HEK293T (cell line): Measurements from ENCODE around the gene ZNF273.

Experiments
- CTCF ChIA-PET: fragments of 350-600 bp; formaldehyde crosslinking; extraction: SDS; loops from one replicate; lab custom pipeline; 2021; ENCODE audit warnings: antibody characterized with exemption, inconsistent platforms; lab: Yijun Ruan, JAX
- POLR2A ChIA-PET: fragments of 350-600 bp; formaldehyde crosslinking; extraction: SDS; loops from one replicate; lab custom pipeline; 2020; ENCODE audit warnings: antibody characterized with exemption, inconsistent platforms; lab: Yijun Ruan, JAX
- DNase-seq: peaks from one replicate; pipeline ENCODE4 v3.0.0; 2012; ENCODE audit warnings: mixed read lengths; ENCODE audit errors: extremely low spot score
- ARNT ChIP-seq: fragments of 450-650 bp; IDR thresholded peaks from 2 replicates; pipeline ENCODE4 v1.6.1; 2017; ENCODE audit warnings: mild to moderate bottlenecking
- BHLHE40 ChIP-seq: fragments of 450-650 bp; IDR thresholded peaks from 2 replicates; pipeline ENCODE4 v1.6.1; 2016; ENCODE audit warnings: mild to moderate bottlenecking, moderate library complexity, borderline replicate concordance
- CTBP1 ChIP-seq: fragments of 450-650 bp; IDR thresholded peaks from 2 replicates; pipeline ENCODE4 v1.6.1; 2016; ENCODE audit warnings: borderline replicate concordance
- ELF4 ChIP-seq: fragments of 450-650 bp; IDR thresholded peaks from 2 replicates; pipeline ENCODE4 v1.6.1; 2017; ENCODE audit warnings: antibody characterized with exemption
- FOXA1 ChIP-seq: fragments of 450-650 bp; IDR thresholded peaks from 2 replicates; pipeline ENCODE4 v1.6.1; 2016; ENCODE audit warnings: mild to moderate bottlenecking
- FOXK2 ChIP-seq: fragments of 450-650 bp; IDR thresholded peaks from 2 replicates; pipeline ENCODE4 v1.6.1; 2016; ENCODE audit warnings: mild to moderate bottlenecking
- FOXM1 ChIP-seq: fragments of 450-650 bp; IDR thresholded peaks from 2 replicates; pipeline ENCODE4 v1.6.1; 2017; ENCODE audit warnings: mild to moderate bottlenecking, borderline replicate concordance
- HDGF ChIP-seq: fragments of 450-650 bp; IDR thresholded peaks from 2 replicates; pipeline ENCODE4 v1.6.1; 2017; ENCODE audit warnings: antibody characterized with exemption, borderline replicate concordance
- L3MBTL2 ChIP-seq: fragments of 450-650 bp; conservative IDR thresholded peaks from 2 replicates; pipeline ENCODE4 v1.6.1; 2016; ENCODE audit warnings: mild to moderate bottlenecking
- LEF1 ChIP-seq: fragments of 450-650 bp; IDR thresholded peaks from 2 replicates; pipeline ENCODE4 v1.6.1; 2017; ENCODE audit warnings: mild to moderate bottlenecking, borderline replicate concordance
- NFRKB ChIP-seq: fragments of 450-650 bp; IDR thresholded peaks from 2 replicates; pipeline ENCODE4 v1.6.1; 2016; ENCODE audit warnings: mild to moderate bottlenecking, moderate library complexity
- SP1 ChIP-seq: fragments of 450-650 bp; IDR thresholded peaks from 2 replicates; pipeline ENCODE4 v1.6.1; 2017
- SUZ12 ChIP-seq: fragments of 450-650 bp; IDR thresholded peaks from 2 replicates; pipeline ENCODE4 v1.6.1; 2016; ENCODE audit warnings: mild to moderate bottlenecking
- TARDBP ChIP-seq: fragments of 450-650 bp; IDR thresholded peaks from 2 replicates; pipeline ENCODE4 v1.6.1; 2016
- ZNF384 ChIP-seq: fragments of 450-650 bp; IDR thresholded peaks from 2 replicates; pipeline ENCODE4 v1.6.1; 2016
- TF ChIP-seq, protein P1 (sequence below): fragments of 450-650 bp; IDR thresholded peaks from 2 replicates; pipeline ENCODE4 v1.6.1; 2016

Gene ZNF273

DNA sequence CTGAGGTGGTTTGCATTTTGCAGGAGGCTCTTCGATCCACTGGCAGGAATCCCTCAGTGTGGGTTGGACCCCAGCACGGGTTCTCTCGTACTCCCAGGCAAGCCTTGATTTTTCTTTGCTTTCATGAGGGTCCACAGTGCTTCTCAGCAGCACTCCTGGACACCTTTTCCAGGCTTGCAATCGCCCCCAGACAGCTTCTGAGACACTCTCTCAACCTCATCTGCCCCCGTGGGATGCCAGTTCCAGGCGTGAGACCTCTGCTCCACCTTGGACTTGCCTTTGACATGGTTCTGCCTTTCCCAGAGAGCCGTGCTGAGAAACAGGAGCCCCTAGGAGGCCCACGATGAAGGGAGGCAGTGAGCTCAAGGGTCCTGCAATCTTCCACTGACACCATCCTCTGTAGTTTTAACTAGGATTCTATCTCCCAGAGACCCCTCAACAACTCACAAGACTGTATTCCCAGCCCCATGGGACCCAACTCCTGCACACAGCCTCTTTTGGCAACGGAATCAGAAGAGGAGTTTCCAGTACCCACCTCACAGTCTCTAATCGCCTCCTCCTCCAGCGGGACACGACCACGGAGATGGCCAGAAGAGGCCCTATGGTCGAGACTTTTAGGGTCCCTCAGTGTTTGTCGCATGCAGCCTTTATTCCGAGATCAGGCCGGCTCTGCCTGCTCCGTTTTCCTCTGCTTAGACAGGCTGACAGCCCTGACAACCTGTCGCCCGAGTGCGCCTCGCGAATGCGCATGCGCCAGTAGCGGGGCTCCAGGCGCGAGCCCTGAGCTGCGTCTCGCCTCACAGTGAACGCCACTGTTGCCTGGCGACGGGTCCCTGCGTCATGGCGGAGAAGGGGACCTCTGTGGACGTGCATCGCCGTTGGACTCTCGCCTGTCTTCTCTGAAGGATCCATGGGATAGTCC lies 26.0 kb upstream of the ZNF273 start:
- ChIA-PET POLR2A (no interaction called here), CTCF (no interaction called here)
- TF ChIP-seq CTBP1 (no peak), FOXM1 (no peak), FOXA1 (no peak), NFRKB (no peak), ELF4 (no peak), L3MBTL2 (no peak), HDGF (no peak), BHLHE40 (no peak), TARDBP (no peak), SUZ12 (no peak), LEF1 (no peak), SP1 (no peak), ZNF384 (no peak), FOXK2 (no peak), ARNT (no peak)
- TF ChIP-seq, protein P1, sequence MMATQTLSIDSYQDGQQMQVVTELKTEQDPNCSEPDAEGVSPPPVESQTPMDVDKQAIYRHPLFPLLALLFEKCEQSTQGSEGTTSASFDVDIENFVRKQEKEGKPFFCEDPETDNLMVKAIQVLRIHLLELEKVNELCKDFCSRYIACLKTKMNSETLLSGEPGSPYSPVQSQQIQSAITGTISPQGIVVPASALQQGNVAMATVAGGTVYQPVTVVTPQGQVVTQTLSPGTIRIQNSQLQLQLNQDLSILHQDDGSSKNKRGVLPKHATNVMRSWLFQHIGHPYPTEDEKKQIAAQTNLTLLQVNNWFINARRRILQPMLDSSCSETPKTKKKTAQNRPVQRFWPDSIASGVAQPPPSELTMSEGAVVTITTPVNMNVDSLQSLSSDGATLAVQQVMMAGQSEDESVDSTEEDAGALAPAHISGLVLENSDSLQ = no peak
- DNase-seq = no peak

DNA sequence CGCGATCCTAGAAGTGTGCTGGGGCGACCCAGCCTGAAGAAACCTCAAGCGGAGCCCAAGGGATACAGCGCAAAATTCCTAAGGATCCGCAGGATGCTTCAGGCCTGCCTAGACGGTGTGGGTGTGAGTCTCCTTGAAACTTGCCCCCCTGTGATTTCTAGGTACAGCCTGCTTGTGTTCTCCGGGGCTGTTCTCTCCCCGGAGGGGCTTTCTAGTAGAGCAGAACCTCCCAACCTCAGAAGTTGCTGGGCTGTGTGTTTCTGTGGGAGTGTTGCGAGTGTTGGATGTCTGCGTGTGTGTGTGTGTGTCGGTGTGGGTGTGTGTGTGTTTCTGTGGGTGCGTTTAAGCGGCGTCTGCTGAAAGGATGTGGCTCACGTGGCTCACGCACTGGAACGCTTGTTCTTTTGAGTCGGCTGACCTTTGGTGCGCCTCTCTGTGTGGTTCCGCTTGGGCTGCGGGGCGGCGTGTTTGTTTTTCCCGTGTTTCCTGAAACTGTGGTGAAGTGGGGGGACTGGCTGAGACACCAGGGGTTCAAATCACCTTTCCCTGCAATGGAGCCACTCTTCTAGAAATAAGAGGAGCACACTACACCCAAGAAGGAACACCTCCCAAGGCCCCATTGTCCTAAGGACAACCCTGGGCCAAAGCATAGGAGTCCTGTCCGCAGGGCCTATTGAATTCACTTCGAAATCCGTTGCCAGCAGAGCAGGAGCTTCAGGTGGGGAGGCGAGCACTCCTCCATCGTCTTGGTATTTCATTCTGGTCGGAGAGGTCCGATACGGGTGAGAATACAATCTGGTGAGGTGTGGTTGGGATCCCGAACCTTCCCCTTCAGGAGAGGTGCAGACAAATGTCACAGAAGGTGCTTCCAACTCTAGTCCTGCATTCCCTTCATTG lies 25.1 kb upstream of the ZNF273 start:
- ChIA-PET POLR2A (no interaction called here), CTCF (no interaction called here)
- TF ChIP-seq, protein P1 = no peak
- TF ChIP-seq SP1 (no peak), FOXM1 (no peak), ZNF384 (no peak), TARDBP (no peak), L3MBTL2 (no peak), ARNT (no peak), BHLHE40 (no peak), SUZ12 (no peak), ELF4 (no peak), NFRKB (no peak), FOXA1 (no peak)
- no peak for DNase-seq

DNA sequence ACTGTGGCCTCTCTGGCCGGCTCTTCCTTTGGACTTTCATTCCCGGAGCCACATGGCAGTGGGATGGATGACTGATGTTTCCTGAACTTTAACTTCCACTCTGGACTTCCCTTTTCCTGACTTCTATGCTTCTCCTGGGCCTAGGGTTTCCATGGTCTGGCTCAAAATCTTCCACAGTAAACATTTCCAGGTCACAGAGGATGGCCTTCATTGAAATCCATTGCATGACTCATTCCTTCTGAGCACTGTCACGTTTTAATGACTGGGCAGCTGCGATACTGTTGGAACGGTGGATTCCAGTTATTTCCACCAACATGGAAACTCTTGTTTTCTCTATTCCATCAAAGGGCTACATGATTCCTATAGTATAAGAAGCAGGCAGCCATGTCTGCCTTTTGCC lies 24.4 kb upstream of the ZNF273 start:
- ChIA-PET CTCF (no interaction called here), POLR2A (no interaction called here)
- no peak for DNase-seq
- TF ChIP-seq SUZ12 (no peak), CTBP1 (no peak), FOXK2 (no peak), ARNT (no peak), ELF4 (no peak), HDGF (no peak), ZNF384 (no peak)

DNA sequence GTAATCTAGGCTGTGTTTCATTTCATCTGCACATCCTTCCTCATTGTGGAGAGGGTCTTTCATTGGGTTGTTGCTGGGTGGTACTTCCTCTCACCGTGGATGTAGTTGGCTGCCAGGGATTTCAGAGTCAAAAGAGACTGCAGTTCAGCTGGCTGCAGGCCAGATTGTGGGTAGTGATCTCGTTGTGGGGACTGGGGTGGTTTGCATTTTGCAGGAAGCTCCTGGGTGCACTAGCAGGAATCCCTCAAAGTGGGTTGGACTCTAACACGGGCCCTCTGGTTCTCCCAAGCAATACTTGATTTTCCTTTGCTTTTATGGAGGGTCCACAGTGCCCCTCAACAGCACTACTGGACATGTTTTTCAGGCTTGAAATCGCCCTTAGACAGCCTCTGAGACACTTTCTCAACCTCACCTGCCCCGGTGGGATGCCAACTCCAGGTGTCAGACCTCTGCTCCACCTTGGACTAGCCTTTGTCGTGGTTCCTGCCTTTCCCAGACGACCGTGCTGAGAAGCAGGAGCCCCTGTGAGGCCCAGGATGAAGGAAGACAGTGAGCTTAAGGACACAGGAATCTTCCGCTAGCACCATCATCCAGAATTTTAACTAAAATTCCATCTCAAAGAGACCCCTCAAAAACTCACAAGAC lies 23.9 kb upstream of the ZNF273 start:
- CTCF ChIA-PET = no interaction called here
- POLR2A ChIA-PET = no interaction called here
- DNase-seq = no peak
- TF ChIP-seq LEF1 (no peak), ELF4 (no peak), SP1 (no peak)

DNA sequence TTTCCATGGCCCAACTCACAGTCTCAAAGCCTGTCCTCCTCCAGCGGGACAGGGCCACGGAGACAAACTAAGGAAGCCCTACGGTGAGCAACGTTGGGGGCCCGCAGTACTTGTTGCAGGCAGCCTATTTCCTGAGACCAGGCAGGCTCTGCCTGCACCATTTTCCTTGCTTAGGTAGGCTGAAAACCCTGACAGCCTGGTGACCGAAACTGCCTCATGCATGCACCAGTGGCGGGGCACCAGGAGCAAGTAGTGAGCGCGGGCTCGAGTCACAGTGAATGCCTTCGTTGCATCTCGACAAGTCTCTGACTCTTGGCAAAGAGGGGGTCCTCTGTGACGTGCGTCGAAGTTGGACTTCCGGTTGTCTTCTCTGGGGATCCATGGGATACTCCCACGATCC lies 23.3 kb upstream of the ZNF273 start:
- ChIA-PET CTCF (no interaction called here), POLR2A (no interaction called here)
- DNase-seq = no peak
- no peak for TF ChIP-seq FOXM1
- no peak for TF ChIP-seq LEF1
- TF ChIP-seq NFRKB = no peak
- no peak for TF ChIP-seq FOXK2
- TF ChIP-seq BHLHE40 = no peak
- no peak for TF ChIP-seq HDGF
- no peak for TF ChIP-seq ELF4
- no peak for TF ChIP-seq ARNT
- no peak for TF ChIP-seq ZNF384
